ENCODE measurements around the gene NECTIN3.

NECTIN3 gene

GRCh38 chr3:111071257-111072030 lies at the start of gene NECTIN3:
Gene NECTIN3, plus strand, starts transcription at chr3:111071816. Its CDS starts 202 bp downstream, at chr3:111072018.
- DNase-seq = peak; percentile 85

- DNase-seq = no peak
These were observed 43.7 kb upstream of the NECTIN3 start for GRCh38 chr3:111027868-111028267.

- no peak for DNase-seq
These were observed 40.1 kb upstream of the NECTIN3 start for GRCh38 chr3:111031538-111031937.

GRCh38 chr3:111032677-111033076 lies 38.9 kb upstream of the NECTIN3 start:
- DNase-seq = no peak

- DNase-seq = no peak
These were observed 38.1 kb upstream of the NECTIN3 start for GRCh38 chr3:111033470-111034050.

GRCh38 chr3:111035316-111035715 lies 36.3 kb upstream of the NECTIN3 start:
- no peak for DNase-seq

GRCh38 chr3:111035902-111036301 lies 35.7 kb upstream of the NECTIN3 start:
- DNase-seq = no peak

GRCh38 chr3:111040959-111041358 lies 30.7 kb upstream of the NECTIN3 start:
- no peak for DNase-seq

GRCh38 chr3:111045564-111045963 lies 26.1 kb upstream of the NECTIN3 start:
- DNase-seq = no peak

- DNase-seq = no peak
These were observed 24.6 kb upstream of the NECTIN3 start for GRCh38 chr3:111047042-111047441.

GRCh38 chr3:111047812-111048435 lies 23.7 kb upstream of the NECTIN3 start:
- no peak for DNase-seq

GRCh38 chr3:111051354-111051753 lies 20.3 kb upstream of the NECTIN3 start:
- no peak for DNase-seq

- DNase-seq = no peak
These were observed 3.0 kb upstream of the NECTIN3 start for GRCh38 chr3:111068574-111068973.

- no peak for DNase-seq
These were observed 1.4 kb upstream of the NECTIN3 start for GRCh38 chr3:111069974-111070771.

- DNase-seq = no peak
These were observed 802 bp upstream of the NECTIN3 start for GRCh38 chr3:111070772-111071256.

GRCh38 chr3:111072031-111072921 lies 660 bp downstream of the NECTIN3 start:
- no peak for DNase-seq

- DNase-seq = no peak
These were observed 1.6 kb downstream of the NECTIN3 start for GRCh38 chr3:111073218-111073617.

GRCh38 chr3:111076732-111077131 lies 5.1 kb downstream of the NECTIN3 start:
- DNase-seq = no peak

- no peak for DNase-seq
These were observed 5.8 kb downstream of the NECTIN3 start for GRCh38 chr3:111077369-111077768.

- no peak for DNase-seq
These were observed 8.8 kb downstream of the NECTIN3 start for GRCh38 chr3:111080413-111080812.

- DNase-seq = no peak
These were observed 9.5 kb downstream of the NECTIN3 start for GRCh38 chr3:111081008-111081545.

GRCh38 chr3:111084911-111085310 lies 13.3 kb downstream of the NECTIN3 start:
- DNase-seq = no peak
